Glutamatergic neuron (in vitro differentiated cells): ENCODE measurements around the gene C3orf22. TPM values are rescaled to one million over a fixed set of nuclear protein-coding genes. Genes with fewer than 3 reads are reported as not detected.

Experiments
- DNase-seq: peaks from one replicate; pipeline ENCODE4 v3.0.0; 2022
- H3K27ac Mint-ChIP-seq: one replicate; pipeline ENCODE4 v1.8.0; 2020; ENCODE audit warnings: mild to moderate bottlenecking, mixed read lengths, inconsistent platforms; ENCODE audit not compliant: unreplicated experiment
- H3K27me3 Mint-ChIP-seq: one replicate; pipeline ENCODE4 v1.8.0; 2020; ENCODE audit warnings: mild to moderate bottlenecking, moderate library complexity, mixed read lengths, inconsistent platforms; ENCODE audit not compliant: unreplicated experiment
- H3K36me3 Mint-ChIP-seq: one replicate; pipeline ENCODE4 v1.8.0; 2020; ENCODE audit warnings: mild to moderate bottlenecking, mixed read lengths, inconsistent platforms; ENCODE audit not compliant: unreplicated experiment
- H3K4me1 Mint-ChIP-seq: one replicate; pipeline ENCODE4 v1.8.0; 2020; ENCODE audit warnings: mild to moderate bottlenecking, low read depth, mixed read lengths, inconsistent platforms; ENCODE audit not compliant: unreplicated experiment
- H3K4me3 Mint-ChIP-seq: one replicate; pipeline ENCODE4 v1.8.0; 2020; ENCODE audit warnings: mild to moderate bottlenecking, mixed read lengths, inconsistent platforms; ENCODE audit not compliant: unreplicated experiment
- H3K9me3 Mint-ChIP-seq: one replicate; pipeline ENCODE4 v1.8.0; 2020; ENCODE audit warnings: mild to moderate bottlenecking, moderate library complexity, mixed read lengths, inconsistent platforms; ENCODE audit not compliant: unreplicated experiment
- total RNA-seq: library from RNA; stranded (reverse); fragmentation: NEBNext Ultra II Directional; extraction: Animal tissue kit (Norgen Biotek cat#: 25700); gene quantifications from one replicate; pipeline ENCODE4 v1.2.1, GENCODE V29; 2021; ENCODE audit not compliant: unreplicated experiment
- TF ChIP-seq, protein P1 (sequence below): fragments of 200-600 bp; sonication (generic); IDR thresholded peaks from one replicate; pipeline ENCODE4 v1.5.0; 2021; ENCODE audit not compliant: partially characterized antibody, unreplicated experiment

Gene C3orf22
- total RNA-seq, 1 donor from 2014 or later = not detected

- Mint-ChIP-seq H3K9me3 (peaks cover 5% of the 10 kb centered on the region), H3K27me3 (peaks cover 4% of the 10 kb centered on the region), H3K27ac (no peak overlapping the region), H3K4me1 (peaks cover 3% of the 10 kb centered on the region), H3K36me3 (no peaks in the 10 kb centered on the region), H3K4me3 (no peak overlapping the region)
- TF ChIP-seq, protein P1, sequence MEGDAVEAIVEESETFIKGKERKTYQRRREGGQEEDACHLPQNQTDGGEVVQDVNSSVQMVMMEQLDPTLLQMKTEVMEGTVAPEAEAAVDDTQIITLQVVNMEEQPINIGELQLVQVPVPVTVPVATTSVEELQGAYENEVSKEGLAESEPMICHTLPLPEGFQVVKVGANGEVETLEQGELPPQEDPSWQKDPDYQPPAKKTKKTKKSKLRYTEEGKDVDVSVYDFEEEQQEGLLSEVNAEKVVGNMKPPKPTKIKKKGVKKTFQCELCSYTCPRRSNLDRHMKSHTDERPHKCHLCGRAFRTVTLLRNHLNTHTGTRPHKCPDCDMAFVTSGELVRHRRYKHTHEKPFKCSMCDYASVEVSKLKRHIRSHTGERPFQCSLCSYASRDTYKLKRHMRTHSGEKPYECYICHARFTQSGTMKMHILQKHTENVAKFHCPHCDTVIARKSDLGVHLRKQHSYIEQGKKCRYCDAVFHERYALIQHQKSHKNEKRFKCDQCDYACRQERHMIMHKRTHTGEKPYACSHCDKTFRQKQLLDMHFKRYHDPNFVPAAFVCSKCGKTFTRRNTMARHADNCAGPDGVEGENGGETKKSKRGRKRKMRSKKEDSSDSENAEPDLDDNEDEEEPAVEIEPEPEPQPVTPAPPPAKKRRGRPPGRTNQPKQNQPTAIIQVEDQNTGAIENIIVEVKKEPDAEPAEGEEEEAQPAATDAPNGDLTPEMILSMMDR = no peak
- peak; percentile 35 for DNase-seq
Measured at GRCh38 chr3:126510308-126510910, 48.3 kb downstream of the C3orf22 start.

- peaks cover 7% of the 10 kb centered on the region for H3K27me3 Mint-ChIP-seq
- peaks cover 4% of the 10 kb centered on the region for H3K4me1 Mint-ChIP-seq
- TF ChIP-seq, protein P1 = no peak
- peaks cover 4% of the 10 kb centered on the region for H3K36me3 Mint-ChIP-seq
- no peak overlapping the region for H3K4me3 Mint-ChIP-seq
- peaks cover 5% of the 10 kb centered on the region for H3K9me3 Mint-ChIP-seq
- H3K27ac Mint-ChIP-seq = no peak overlapping the region
- DNase-seq = peak; percentile 31
Measured at GRCh38 chr3:126509597-126510307, 49.0 kb downstream of the C3orf22 start.

DNA sequence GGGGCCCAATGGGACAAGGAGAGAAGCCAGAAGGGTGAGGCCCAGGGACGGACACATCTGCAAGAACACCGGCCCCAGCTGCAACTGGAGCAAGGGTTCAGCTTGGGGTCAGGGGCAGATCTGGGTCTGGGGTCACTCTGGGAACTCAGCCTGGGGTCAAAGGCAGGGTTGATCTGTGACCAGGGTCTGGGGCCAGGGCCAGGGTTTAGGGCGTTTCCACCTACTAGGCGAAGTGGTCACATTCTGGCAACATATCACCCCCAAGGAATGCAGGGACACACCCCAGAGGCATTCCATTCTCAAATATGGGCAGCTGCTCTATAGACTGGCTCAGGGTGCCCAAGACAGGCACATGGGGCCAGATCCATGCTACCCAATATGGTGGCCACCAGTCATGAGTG is 50.2 kb downstream of the C3orf22 start:
- DNase-seq = peak; percentile 8
- Mint-ChIP-seq H3K4me1 (peaks cover 4% of the 10 kb centered on the region), H3K27ac (no peak overlapping the region), H3K4me3 (no peak overlapping the region), H3K36me3 (peaks cover 4% of the 10 kb centered on the region), H3K27me3 (peaks cover 7% of the 10 kb centered on the region), H3K9me3 (peaks cover 1% of the 10 kb centered on the region)
- TF ChIP-seq, protein P1 = no peak

- TF ChIP-seq, protein P1 = no peak
- Mint-ChIP-seq H3K4me3 (no peak overlapping the region), H3K36me3 (peaks cover 4% of the 10 kb centered on the region), H3K27ac (no peak overlapping the region), H3K9me3 (peaks cover 3% of the 10 kb centered on the region), H3K4me1 (peaks cover 4% of the 10 kb centered on the region), H3K27me3 (peaks cover 7% of the 10 kb centered on the region)
- DNase-seq = peak; percentile 5
Measured at GRCh38 chr3:126507886-126508285, 50.8 kb downstream of the C3orf22 start.

GRCh38 chr3:126503701-126504100 is 55.0 kb downstream of the C3orf22 start:
- TF ChIP-seq, protein P1 = no peak
- H3K27ac Mint-ChIP-seq = no peak overlapping the region
- H3K4me1 Mint-ChIP-seq = peaks cover 5% of the 10 kb centered on the region
- peaks cover 4% of the 10 kb centered on the region for H3K36me3 Mint-ChIP-seq
- H3K27me3 Mint-ChIP-seq = peaks cover 9% of the 10 kb centered on the region
- peaks cover 3% of the 10 kb centered on the region for H3K9me3 Mint-ChIP-seq
- H3K4me3 Mint-ChIP-seq = no peak overlapping the region
- DNase-seq = no peak
